Medulla oblongata (tissue), 1 donor: ENCODE data around the gene DYNLT1.
"Not testable (repeated sequence)": the region's sequence is repeated elsewhere in the genome, so short reads cannot be mapped to it uniquely, and the experiment has no call there.

Experiments used
- DNase-seq: peaks from one replicate; pipeline ENCODE4 v3.0.0-alpha.2; 2015; ENCODE audit errors: extremely low spot score

Gene DYNLT1

GRCh38 chr6:158642097-158642601 lies 2.4 kb downstream of the DYNLT1 start:
- DNase-seq: no peak

- no peak for DNase-seq
Measured at GRCh38 chr6:158640519-158640918, 4.0 kb downstream of the DYNLT1 start.

DNA sequence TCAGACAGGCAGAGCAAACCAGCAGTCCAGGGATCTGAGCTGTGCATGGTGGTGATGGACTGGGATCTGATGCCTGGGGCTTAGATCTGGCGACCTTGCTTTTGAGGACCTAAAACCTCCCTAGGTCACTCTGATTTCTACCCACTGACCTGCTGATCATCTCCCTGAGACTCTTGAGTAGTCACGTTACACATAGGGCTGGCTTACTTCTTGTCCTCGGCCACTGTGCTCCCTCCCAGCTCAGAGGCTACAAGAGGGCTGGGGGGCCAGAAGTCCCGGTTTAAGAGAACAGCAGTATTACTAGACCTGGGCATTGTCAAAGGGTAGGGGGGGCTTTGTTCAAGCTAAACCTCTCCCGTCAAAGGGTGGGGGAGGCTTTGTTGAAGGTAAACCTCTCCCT lies 5.5 kb downstream of the DYNLT1 start:
- DNase-seq: no peak

GRCh38 chr6:158638324-158638854 lies 6.2 kb downstream of the DYNLT1 start:
- DNase-seq: no peak

GRCh38 chr6:158636778-158637177 lies 7.8 kb downstream of the DYNLT1 start:
- DNase-seq: no peak

GRCh38 chr6:158635427-158636073 lies 9.0 kb downstream of the DYNLT1 start:
- DNase-seq: no peak

GRCh38 chr6:158634695-158635426 lies 9.7 kb downstream of the DYNLT1 start:
- no peak for DNase-seq

GRCh38 chr6:158633127-158633526 lies 11.4 kb downstream of the DYNLT1 start:
- DNase-seq: no peak

DNA sequence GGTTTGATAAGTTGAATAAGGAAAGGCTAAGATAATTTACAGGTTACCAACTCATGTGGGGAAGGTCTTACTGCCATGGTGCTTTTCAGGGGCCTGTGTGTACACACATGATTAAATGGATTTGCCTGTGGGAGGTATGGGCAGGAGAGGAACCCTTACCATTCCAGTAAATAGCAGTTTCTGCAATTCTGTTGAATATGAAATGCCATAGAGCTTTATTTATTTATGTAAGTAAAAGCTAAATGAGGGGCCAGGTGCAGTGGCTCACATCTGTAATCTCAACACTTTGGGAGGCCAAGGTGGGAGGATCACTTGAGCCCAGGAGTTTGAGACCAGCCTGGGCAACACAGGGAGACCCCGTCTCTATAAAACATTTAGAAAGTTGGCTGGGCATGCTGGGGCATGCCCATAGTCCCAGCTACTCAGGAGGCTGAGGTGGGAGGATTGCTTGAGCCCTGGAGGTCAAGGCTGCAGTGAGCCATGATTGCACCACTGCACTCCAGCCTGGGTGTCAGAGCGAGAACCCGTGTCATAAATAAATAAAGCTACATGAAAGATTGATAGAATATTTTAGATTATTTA lies 11.9 kb downstream of the DYNLT1 start:
- DNase-seq: not testable (repeated sequence)

DNA sequence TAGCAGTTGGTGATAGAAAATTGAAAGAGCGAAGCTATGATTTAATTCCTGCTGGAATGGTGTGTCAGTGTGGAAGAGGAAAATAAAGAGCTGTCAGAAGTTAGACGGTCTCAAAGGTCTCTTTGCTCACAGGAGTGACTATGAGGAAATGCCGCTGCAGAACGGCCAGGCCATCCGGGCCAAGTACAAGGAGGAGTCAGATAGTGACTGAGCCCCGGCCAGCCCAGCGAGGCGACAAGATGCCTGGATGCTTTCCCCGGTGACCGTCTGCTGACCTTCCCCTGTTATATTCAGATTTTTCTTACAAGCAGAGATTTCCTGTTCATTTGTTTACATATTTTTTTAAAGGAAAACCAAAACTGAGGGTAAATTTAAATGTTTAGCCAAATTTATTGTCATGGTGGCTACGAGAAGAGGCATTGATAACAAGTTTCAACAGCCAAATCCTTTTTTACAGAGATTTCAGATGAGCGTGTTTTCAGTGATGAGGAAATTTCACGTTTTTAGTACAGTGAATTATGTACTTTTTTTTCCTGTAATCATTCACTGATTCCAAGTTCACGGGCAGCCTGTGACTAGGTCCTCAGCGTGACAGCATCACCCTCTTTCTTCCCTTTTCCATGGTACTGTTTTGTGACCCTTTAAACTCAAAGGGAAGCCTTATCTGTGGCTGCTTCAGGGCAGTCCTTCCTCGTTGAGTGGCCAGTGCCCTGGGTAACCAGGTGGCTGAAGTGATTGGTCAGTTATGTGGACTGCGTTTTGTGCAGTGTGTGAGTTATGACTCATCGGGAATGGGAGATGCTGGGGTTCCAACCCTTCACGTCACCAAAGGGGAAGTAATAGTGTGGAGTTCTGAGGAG lies 12.6 kb downstream of the DYNLT1 start:
- DNase-seq: no peak

GRCh38 chr6:158630938-158631616 lies 13.5 kb downstream of the DYNLT1 start:
- no peak for DNase-seq

DNA sequence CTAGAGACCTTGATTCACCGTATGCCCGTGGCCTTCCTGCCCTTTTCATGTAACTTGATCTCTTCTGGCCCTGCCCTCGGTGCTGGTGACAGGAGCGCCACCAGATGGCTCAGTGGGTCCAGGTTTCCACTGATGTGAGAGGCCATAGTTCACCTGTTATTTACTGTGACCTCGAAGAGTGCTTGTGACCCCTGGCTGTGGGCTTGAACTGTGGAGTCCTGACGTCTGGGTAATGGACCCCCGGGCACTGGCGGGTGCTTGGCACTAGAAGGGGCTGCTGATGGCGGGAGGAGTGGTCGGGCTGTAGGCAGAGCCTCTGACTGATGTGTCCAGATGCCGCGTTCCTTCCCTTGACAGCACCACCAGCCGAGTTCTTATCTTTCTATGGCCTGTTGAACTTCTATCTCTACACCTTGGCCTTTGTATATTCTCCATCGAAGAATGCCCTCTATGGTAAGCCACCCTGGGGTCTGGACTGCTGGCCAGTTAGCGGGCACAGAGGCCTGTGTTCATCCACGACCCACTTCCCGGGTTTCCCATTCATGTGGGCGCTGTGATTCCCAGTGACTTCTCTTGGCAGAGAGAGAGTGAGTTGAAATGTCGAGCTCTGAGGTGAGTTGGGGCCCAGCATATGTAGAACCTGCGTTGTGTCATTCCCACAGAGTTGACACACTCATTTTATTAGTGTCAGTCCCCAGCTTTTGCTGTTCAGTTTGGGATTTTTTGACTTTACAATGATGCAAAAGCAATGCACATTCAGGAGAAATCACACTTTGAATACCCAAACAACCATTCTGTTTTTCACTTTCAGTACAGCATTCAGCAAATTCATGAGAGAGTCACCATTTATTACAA lies 14.9 kb downstream of the DYNLT1 start:
- no peak for DNase-seq

GRCh38 chr6:158628542-158628941 lies 16.0 kb downstream of the DYNLT1 start:
- DNase-seq: no peak

- no peak for DNase-seq
Measured at GRCh38 chr6:158627940-158628211, 16.7 kb downstream of the DYNLT1 start.

GRCh38 chr6:158627168-158627939 lies 17.2 kb downstream of the DYNLT1 start:
- DNase-seq: no peak

DNA sequence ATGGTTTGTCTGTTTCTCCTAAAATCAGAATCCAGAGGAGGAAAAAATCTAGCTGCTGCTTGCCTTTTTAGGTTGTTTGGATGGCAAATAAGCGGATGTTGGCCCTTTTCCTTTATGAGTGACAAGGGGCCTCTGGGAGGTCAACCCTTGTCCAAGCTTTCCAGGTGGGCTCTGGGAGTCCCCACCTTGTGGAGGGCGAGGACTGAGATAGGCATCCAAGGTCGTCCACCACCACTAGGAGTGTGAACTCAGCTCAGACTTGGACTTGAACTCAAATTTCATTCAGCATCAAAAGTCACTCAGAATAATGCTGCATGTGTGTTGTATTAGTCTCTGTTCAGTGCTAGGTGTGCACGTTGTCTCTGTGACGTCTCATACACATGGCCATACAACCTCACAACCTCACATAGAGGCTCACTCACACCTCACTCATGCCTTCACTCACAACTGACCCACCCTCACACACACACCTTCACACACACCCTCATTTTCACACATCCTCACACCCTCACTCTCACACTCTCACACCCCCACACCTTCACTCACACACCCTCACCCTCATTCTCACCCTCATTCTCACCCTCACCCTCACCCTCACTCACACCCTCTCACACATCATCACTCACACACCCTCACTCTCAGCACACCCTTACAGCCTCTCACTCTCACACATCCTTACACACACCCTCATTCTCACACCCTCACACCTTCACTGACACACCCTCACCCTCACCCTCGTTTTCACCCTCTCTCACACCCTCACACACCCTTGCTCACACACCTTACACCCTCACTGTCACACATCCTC lies 18.0 kb downstream of the DYNLT1 start:
- DNase-seq: no peak

GRCh38 chr6:158625881-158626305 lies 18.6 kb downstream of the DYNLT1 start:
- DNase-seq: no peak
